Esophagus muscularis mucosa (tissue), 4 donors: ENCODE measurements around the gene UVRAG. TPM values are rescaled to one million over a fixed set of nuclear protein-coding genes. Genes with fewer than 3 reads are reported as not detected.
A peak's percentile ranks its signal among the peaks of the same experiment; 100 is the strongest.

Experiments
- DNase-seq: peaks from one replicate; pipeline ENCODE4 v3.0.0-alpha.2; 2017; ENCODE audit errors: extremely low spot score
- H3K27ac ChIP-seq, 4 donors: fragments of 200-600 bp; sonication (generic); replicated peaks in 1 of 4; 1 replicate in 3 of 4; 2 replicates in 1 of 4; pipeline ENCODE4 v1.5.1; 2016 to 2019; ENCODE audit warnings: mild to moderate bottlenecking in 1 of 4
- H3K27me3 ChIP-seq, 4 donors: fragments of 200-600 bp; sonication (generic); one replicate each; pipeline versions ENCODE4 v1.5.1 to v1.6.0; 2016 to 2019
- H3K36me3 ChIP-seq, 4 donors: fragments of 200-600 bp; sonication (generic); one replicate each; pipeline ENCODE4 v1.5.1; 2016 to 2019
- H3K4me1 ChIP-seq, 4 donors: fragments of 200-600 bp; sonication (generic); one replicate each; pipeline ENCODE4 v1.5.1; 2016 to 2019
- H3K4me3 ChIP-seq, 4 donors: fragments of 200-600 bp; sonication (generic); 1 replicate in 2 of 4; 2 replicates in 2 of 4; pipeline ENCODE4 v1.5.1; 2016 to 2019; ENCODE audit warnings: mild to moderate bottlenecking in 4 of 4, moderate library complexity in 1 of 4
- H3K9me3 ChIP-seq, 4 donors: fragments of 200-600 bp; sonication (generic); 1 replicate in 3 of 4; 2 replicates in 1 of 4; pipeline ENCODE4 v1.5.1; 2016 to 2019
- EP300 ChIP-seq: sonication (generic); formaldehyde crosslinking; IDR thresholded peaks from one replicate; pipeline ENCODE4 v1.6.1; 2017; ENCODE audit warnings: antibody characterized with exemption
- POLR2A ChIP-seq: fragments of 450-650 bp; IDR thresholded peaks from one replicate; pipeline ENCODE4 v1.6.1; 2017; ENCODE audit warnings: antibody characterized with exemption, moderate library complexity, mild to moderate bottlenecking, low read depth
- POLR2AphosphoS5 ChIP-seq, 2 donors: sonication (generic); formaldehyde crosslinking; IDR thresholded peaks; one replicate each; pipeline ENCODE4 v1.6.1; 2017; ENCODE audit warnings: antibody characterized with exemption in 2 of 2
- WGBS: methylation state at CpG from one replicate; pipeline ENCODE4 v1.1.5; 2018; 5-methylcytosine and 5-hydroxymethylcytosine counted together
- intact Hi-C: fragments of 100-400 bp; cut with DNase I; formaldehyde crosslinking; loops from one replicate; pipeline ENCODE4 v1.15.1; 2023
- total RNA-seq, 4 donors: library from RNA; depleted of rRNA; stranded (reverse); fragments of >200 nt; gene quantifications; one replicate each; pipeline versions ENCODE4 v1.1.0 to v1.2.1, GENCODE V29; 2016
- TF ChIP-seq, protein P1 (sequence below), 3 experiments: fragments of 200-600 bp in 2 of 3; fragments of 450-650 bp in 1 of 3; sonication (generic) in 2 of 3; IDR thresholded peaks; one replicate each; pipeline ENCODE4 v1.5.1; 2017 to 2019; ENCODE audit warnings: antibody characterized with exemption in 3 of 3, mild to moderate bottlenecking in 2 of 3, moderate library complexity in 1 of 3

Gene UVRAG
- total RNA-seq, 4 donors from 2014 or later, result 30.6 to 37.4 (median 34.7) TPM

DNA sequence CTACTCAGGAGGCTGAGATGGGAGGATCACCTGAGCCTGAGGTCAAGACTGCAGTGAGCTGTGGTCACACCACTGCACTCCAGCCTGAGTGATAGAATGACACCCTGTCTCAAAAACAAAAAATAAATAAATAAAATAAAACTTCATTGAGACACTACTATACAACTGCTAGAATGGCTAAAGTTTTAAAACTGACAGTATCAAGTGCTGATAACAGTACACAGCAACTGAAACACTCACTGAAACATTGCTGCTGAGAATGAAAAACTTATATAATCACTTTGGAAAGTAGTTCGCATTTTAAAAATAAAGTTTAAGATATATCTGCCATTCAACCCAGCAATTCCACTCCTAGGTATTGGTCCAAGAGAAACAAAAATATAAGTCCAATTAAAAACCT, 290.6 kb downstream of the UVRAG start:
- WGBS, result 96% methylated on average over 1 of the region's 1 CpG
- intact Hi-C loops, result no loop called here
- no peak for TF ChIP-seq POLR2AphosphoS5 (IDR thresholded peaks at IDR 0.05)
- TF ChIP-seq, protein P1, sequence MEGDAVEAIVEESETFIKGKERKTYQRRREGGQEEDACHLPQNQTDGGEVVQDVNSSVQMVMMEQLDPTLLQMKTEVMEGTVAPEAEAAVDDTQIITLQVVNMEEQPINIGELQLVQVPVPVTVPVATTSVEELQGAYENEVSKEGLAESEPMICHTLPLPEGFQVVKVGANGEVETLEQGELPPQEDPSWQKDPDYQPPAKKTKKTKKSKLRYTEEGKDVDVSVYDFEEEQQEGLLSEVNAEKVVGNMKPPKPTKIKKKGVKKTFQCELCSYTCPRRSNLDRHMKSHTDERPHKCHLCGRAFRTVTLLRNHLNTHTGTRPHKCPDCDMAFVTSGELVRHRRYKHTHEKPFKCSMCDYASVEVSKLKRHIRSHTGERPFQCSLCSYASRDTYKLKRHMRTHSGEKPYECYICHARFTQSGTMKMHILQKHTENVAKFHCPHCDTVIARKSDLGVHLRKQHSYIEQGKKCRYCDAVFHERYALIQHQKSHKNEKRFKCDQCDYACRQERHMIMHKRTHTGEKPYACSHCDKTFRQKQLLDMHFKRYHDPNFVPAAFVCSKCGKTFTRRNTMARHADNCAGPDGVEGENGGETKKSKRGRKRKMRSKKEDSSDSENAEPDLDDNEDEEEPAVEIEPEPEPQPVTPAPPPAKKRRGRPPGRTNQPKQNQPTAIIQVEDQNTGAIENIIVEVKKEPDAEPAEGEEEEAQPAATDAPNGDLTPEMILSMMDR (IDR thresholded peaks at IDR 0.05), result no peak
- no peak for TF ChIP-seq POLR2A
- TF ChIP-seq EP300, result no peak
- Histone ChIP-seq H3K27me3 (no peaks in the 10 kb centered on the region), H3K27ac (no peak overlapping the region), H3K4me1 (peaks cover 9 to 12% (median 10%) of the 10 kb centered on the region in 4 donors), H3K36me3 (no peaks in the 10 kb centered on the region), H3K9me3 (no peaks in the 10 kb centered on the region), H3K4me3 (no peak overlapping the region)
- DNase-seq, result no peak

DNA sequence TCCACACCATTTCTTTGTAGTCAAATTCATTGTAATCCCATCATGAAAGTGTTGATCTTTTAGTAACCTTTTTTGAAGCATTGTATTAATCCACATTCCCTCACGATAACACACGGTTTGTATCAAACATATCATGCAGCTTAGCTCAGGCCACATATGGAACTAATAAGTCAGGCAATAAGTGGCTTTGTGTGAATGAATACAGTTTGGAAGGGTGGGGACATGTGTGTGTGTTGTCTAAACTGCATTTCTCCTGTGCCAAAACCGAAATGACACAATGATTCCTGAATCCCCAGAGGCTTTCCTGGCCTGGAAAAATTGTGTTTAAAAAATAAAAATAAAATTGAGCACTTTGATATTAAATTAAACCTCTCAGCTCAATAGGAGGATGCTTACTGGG, 293.0 kb downstream of the UVRAG start:
- TF ChIP-seq POLR2A, result no peak
- Histone ChIP-seq H3K4me1 (peaks cover under 1 to 3% (median 2%) of the 10 kb centered on the region in 4 donors), H3K9me3 (no peaks in the 10 kb centered on the region), H3K27ac (no peak overlapping the region), H3K27me3 (no peaks in the 10 kb centered on the region), H3K36me3 (no peaks in the 10 kb centered on the region), H3K4me3 (no peak overlapping the region)
- 90% methylated on average over 3 of the region's 3 CpGs for WGBS
- no peak for DNase-seq
- intact Hi-C loops, result no loop called here

- DNase-seq, result no peak
- Histone ChIP-seq H3K36me3 (peaks cover 0 to 6% (median 2%) of the 10 kb centered on the region in 4 donors), H3K9me3 (no peaks in the 10 kb centered on the region), H3K27me3 (no peaks in the 10 kb centered on the region), H3K4me1 (peaks cover 3 to 8% (median 6%) of the 10 kb centered on the region in 4 donors), H3K27ac (no peak overlapping the region), H3K4me3 (no peak overlapping the region)
- 85% methylated on average over 2 of the region's 2 CpGs for WGBS
- TF ChIP-seq, protein P1 (IDR thresholded peaks at IDR 0.05), result no peak
- no peak for TF ChIP-seq POLR2AphosphoS5 (IDR thresholded peaks at IDR 0.05)
- TF ChIP-seq EP300, result no peak
- TF ChIP-seq POLR2A, result no peak
- intact Hi-C loops, result no loop called here
Measured at GRCh38 chr11:76114238-76114637, 299.2 kb downstream of the UVRAG start.

DNA sequence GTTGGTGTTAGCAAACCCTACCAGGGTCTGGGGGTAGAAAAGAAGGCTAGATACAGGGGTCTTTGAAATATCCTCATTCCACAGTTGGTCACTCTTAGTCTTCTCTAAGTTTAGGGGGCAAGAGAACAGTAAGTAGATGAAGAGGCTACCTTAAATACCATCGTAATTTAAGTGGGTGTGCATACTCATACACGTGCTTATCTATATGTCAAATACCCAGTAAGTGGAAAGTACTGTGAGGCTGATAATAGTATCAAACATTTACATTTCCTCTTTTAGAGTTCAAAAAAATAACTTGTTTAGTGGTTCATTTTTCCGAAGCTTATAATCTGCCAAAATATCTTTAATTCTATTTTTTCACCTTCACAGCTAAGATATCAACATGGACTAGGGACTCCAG, 300.5 kb downstream of the UVRAG start:
- Histone ChIP-seq H3K36me3 (peaks cover 0 to 6% (median 2%) of the 10 kb centered on the region in 4 donors), H3K9me3 (no peaks in the 10 kb centered on the region), H3K27ac (no peak overlapping the region), H3K27me3 (no peaks in the 10 kb centered on the region), H3K4me3 (no peak overlapping the region), H3K4me1 (peaks cover 10 to 21% (median 19%) of the 10 kb centered on the region in 4 donors)
- intact Hi-C loops, result no loop called here
- TF ChIP-seq EP300 (no peak), POLR2A (no peak), POLR2AphosphoS5 (IDR thresholded peaks at IDR 0.05) (no peak)
- TF ChIP-seq, protein P1 (IDR thresholded peaks at IDR 0.05), result no peak
- 98% methylated on average over 3 of the region's 3 CpGs for WGBS
- DNase-seq, result no peak

DNA sequence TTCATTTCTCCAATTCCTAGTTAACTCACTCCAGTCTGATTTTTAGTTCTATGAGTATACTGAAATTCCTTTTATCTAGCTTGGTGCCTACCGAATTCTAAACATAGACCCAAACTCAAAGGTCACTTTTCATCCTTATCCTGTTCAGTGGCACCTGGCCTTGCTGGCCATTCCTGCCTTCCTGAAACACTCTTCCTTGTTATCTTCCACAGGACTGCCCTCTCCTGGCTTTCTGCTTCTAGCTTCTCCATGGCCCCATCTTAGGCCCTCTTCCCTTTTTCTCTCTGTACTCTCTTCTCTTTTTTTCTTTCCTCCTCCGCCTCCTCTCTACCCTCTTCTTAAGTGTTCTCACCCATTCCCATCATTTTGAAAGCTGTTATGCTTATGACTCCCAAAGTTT, 304.0 kb downstream of the UVRAG start:
- Histone ChIP-seq H3K4me3 (no peak overlapping the region), H3K27ac (peak overlapping the region in 1 of 4 donors; percentile 9), H3K27me3 (no peaks in the 10 kb centered on the region), H3K36me3 (peaks cover 0 to 6% (median 2%) of the 10 kb centered on the region in 4 donors), H3K9me3 (no peaks in the 10 kb centered on the region), H3K4me1 (peaks cover 26 to 37% (median 32%) of the 10 kb centered on the region in 4 donors)
- no peak for DNase-seq
- intact Hi-C loops, result no loop called here
- TF ChIP-seq EP300 (no peak), POLR2AphosphoS5 (IDR thresholded peaks at IDR 0.05) (no peak), POLR2A (no peak)
- TF ChIP-seq, protein P1 (IDR thresholded peaks at IDR 0.05), result no peak
- WGBS, result 82% methylated on average over 2 of the region's 2 CpGs
